ENCODE results near the gene METTL23.
A peak's percentile ranks its signal among the peaks of the same experiment; 100 is the strongest.
"Not testable (repeated sequence)": the region's sequence is repeated elsewhere in the genome, so short reads cannot be mapped to it uniquely, and the experiment has no call there.

Gene METTL23

GRCh38 chr17:76695059-76695831, 31.4 kb upstream of the METTL23 start:
- no peak for DNase-seq

GRCh38 chr17:76696763-76697701, 29.6 kb upstream of the METTL23 start:
- DNase-seq: no peak

- peak; percentile 53 for DNase-seq
These were observed 28.8 kb upstream of the METTL23 start for GRCh38 chr17:76697702-76698465.

GRCh38 chr17:76698466-76698977, 28.1 kb upstream of the METTL23 start:
- DNase-seq: not testable (repeated sequence)

- peak; percentile 90 for DNase-seq
These were observed 26.4 kb upstream of the METTL23 start for GRCh38 chr17:76700270-76700616.

GRCh38 chr17:76700617-76701470, 25.8 kb upstream of the METTL23 start:
- peak; percentile 90 for DNase-seq

GRCh38 chr17:76701471-76701967, 25.1 kb upstream of the METTL23 start:
- no peak for DNase-seq

- no peak for DNase-seq
These were observed 24.6 kb upstream of the METTL23 start for GRCh38 chr17:76702076-76702475.

- no peak for DNase-seq
These were observed 23.6 kb upstream of the METTL23 start for GRCh38 chr17:76702941-76703637.

GRCh38 chr17:76704805-76705204, 21.8 kb upstream of the METTL23 start:
- no peak for DNase-seq

GRCh38 chr17:76706817-76707216, 19.8 kb upstream of the METTL23 start:
- DNase-seq: no peak

- no peak for DNase-seq
These were observed 18.4 kb upstream of the METTL23 start for GRCh38 chr17:76707985-76708807.

- no peak for DNase-seq
These were observed 17.3 kb upstream of the METTL23 start for GRCh38 chr17:76709077-76709950.

- DNase-seq: not testable (repeated sequence)
These were observed 16.4 kb upstream of the METTL23 start for GRCh38 chr17:76709951-76710862.

- DNase-seq: no peak
These were observed 15.6 kb upstream of the METTL23 start, which contains the start of gene MXRA7 for GRCh38 chr17:76710863-76711611. Gene MXRA7 (minus strand): TSS chr17:76710965. CDS start chr17:76710946, 19 bp downstream.

GRCh38 chr17:76712321-76712720, 14.3 kb upstream of the METTL23 start:
- DNase-seq: not testable (repeated sequence)

- DNase-seq: no peak
These were observed 12.9 kb upstream of the METTL23 start for GRCh38 chr17:76713765-76714164.
